HG02623 (cell line): ENCODE measurements around the gene ROBO1.
"Not testable (repeated sequence)": the region's sequence is repeated elsewhere in the genome, so short reads cannot be mapped to it uniquely, and the experiment has no call there.

Source experiments
- ATAC-seq: cut with Tn5 transposase; IDR thresholded peaks from one replicate; pipeline ENCODE4 v1.9.1; 2021; ENCODE audit warnings: moderate library complexity; ENCODE audit not compliant: unreplicated experiment

ROBO1 gene

DNA sequence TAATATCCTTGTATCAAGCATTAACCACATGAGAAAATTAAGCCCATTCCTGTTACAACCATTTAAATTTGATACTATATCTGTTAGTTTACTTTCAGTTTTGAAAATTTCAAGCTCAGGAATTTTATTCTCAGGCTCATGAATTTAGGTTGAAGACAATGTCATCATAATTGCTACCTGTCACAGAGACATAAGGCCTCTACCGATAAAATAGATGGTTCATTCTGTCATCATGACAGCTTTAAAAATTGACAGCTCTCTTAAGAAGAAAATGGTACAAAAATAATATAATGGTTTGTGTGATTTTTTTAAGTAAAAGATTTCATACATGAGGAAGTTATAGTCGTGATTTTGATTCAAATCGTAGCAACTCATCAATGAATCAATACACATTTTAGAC, 1003.2 kb downstream of the ROBO1 start:
- ATAC-seq = no peak

DNA sequence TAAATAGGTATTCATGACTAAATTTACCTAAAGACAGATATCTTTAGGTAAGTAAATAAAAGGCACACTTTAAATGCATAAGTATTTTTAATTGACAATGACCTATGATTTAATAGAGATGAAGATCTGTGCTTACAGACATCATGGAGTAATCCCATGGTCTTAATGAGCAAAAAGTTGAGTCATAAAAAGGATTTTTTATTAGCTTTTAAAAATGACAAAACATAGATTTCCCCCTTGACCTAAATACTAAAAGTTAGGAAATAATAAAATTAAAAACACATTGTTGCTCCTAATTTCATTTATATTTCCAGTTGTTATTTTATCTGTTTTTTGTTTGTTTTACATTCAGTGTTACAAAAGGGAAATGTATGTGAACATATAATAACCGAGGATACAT, 1005.7 kb downstream of the ROBO1 start:
- no peak for ATAC-seq

DNA sequence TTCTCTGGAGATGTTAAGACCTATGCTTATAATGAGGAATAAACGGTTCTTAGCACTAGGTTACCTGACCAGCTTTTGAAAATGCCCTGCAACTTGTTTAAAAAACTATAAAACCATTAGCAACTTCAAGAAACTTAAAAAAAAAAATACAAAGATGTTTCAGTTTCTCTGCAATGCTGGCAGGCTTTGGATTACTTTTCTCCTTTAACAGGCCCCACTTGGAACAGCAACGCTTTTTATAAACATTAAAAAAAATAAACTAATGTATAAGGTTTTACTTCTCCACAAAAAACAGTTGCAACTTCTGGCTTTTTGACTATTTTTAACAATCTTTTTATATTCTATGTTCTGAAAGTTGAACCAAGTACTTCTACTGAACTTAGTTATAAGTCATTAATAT, 1006.7 kb downstream of the ROBO1 start:
- ATAC-seq = no peak

DNA sequence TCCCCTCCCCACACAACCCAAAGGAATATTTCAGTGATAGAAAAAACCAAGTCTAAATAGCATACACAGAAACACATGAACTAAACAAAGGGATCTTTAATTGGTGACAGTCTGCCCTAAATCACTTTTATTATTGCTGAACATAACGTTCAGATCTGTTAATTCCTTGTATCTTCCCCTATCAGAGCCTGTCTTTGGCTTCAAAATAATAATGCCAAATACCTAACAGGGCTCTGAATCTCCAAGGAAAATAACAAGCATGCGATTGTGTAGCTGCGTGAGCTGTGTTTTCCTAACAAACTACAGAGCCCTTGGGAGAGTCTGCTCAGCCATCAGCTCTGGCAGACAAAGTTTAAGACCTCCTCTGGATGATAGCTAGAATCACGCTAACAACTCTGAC, 1010.1 kb downstream of the ROBO1 start:
- ATAC-seq = no peak

DNA sequence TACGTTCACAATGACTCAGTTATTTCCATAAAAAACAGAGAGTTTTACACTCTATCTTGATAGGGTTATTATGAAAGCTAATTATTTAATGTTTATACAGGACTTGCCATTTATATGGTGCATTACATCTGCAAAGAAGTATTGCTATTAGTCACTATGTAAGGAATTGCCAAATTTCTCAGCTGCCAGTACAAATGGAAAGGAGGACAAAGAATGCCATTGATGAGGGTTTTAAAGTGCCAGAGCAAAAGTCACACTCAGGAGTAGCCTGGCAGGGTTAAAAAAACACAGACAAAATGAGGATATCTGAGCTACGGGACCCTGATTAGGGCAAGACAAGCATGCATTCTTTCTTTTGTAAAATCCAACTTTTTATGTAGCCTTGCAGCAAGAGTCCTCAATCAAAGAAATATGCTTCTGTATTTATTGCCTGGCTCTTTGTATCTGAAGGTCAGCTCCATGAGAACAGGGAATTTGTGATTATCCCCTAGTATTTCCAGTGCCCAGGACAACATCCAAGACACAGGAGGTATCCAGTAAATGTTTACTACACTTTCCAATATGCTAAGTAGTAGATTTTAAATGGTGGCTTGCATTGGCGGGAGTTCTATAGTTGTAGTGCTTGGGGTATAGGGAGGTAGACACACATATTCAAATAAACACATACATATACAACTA, 1013.6 kb downstream of the ROBO1 start:
- ATAC-seq = no peak

DNA sequence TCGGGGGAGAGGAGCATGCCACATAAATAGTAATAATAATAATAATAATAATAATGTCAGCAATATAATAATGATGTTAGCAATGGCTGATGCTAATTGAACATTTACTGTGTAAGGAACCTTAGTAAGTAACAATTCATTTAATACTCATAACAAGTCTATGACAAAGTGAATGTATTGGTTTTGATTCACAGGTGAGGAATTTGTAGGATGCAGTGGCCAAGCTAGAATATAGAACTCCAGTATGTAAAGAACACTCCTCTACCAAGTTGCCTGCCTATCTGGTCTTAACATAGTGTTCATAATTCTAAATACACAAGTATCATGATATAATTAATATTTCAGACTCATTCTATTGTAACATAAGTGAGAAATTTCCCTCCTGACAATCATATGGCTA, 1016.5 kb downstream of the ROBO1 start:
- no peak for ATAC-seq

DNA sequence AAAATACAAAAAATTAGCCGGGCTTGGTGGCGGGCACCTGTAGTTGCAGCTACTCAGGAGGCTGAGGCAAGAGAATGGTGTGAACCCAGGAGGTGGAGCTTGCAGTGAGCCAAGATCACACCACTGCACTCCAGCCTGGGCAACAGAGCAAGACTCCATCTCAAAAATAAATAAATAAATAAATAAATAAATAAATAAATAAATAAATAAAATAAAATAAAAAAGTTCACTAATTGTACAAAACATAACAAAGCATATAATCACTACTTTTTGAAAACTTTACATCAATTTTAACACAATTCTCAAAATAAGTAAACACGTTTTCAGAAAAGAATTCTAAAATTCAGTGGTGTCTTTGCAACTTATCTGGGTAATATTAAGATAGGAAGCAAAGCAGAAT, 1017.5 kb downstream of the ROBO1 start:
- ATAC-seq = not testable (repeated sequence)

DNA sequence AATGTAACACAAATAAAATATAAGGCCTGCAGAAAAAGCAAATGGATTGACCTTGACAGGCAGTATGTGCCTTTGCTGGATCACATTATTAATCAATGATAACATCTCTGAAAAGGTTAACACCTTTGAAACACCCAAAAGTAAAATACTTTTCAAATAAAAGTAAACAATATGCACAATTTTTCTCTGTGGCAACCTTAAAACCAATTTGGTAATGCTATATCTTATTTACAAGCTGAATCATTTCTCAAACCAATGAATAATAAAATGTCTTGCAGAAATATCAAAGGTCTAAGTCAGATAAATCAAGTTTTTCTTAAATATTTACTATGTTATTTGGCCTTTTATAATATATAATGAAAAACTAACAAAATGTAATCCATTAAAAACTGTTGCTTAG, 1018.7 kb downstream of the ROBO1 start:
- no peak for ATAC-seq

DNA sequence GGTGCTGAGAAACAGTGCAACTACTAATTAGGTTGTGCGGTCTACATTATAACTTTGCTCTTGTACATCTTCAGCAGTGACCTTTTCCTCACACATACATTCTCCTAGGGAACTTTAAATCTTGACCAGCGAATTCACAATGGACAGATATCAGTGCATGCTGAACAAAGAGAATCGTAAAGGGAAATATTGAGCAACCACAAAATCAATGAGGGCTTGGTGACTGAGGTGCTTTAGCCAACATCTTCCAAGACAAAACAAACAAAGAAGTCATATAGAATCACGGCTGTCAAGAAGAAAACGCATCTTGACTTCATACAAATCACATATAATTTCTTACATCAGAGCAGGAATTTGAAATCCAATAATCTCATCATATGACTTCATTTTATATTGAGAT, 1022.0 kb downstream of the ROBO1 start:
- no peak for ATAC-seq

DNA sequence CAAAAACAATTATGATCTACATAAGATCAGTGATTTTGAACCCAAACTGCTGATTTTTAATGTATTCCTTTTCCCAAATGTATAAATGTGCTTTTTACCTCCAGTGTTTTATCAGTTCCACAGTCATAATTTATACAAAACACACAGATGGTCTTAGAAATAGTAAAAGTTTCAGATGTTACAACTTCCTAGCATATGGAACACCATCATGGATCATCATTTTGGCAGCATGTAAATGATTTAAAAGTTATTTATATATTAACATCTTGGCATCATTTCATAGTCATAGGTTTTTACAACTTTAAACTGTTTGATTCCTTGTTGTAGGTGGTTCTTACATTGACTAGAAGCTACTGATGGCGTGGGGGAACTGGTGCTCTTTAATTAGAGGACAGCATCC, 1025.3 kb downstream of the ROBO1 start:
- no peak for ATAC-seq

DNA sequence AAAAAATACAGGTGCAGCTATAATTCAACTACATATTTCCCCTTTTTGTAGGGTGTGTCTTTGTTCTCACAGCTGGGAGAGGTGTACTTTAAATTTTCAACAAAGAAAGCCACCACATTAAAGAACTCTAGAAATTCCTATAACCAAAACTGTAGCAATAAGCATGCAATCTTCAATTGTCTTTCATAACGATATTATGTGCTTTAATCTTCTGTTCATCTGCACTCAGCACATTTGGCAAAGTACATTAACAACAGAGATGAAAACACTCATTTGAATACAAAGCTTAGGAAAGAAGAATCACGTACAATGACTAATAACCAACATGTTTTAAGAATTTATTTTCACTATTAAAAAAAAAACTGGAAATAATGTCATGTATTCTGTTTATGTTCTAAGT, 1025.8 kb downstream of the ROBO1 start:
- no peak for ATAC-seq

DNA sequence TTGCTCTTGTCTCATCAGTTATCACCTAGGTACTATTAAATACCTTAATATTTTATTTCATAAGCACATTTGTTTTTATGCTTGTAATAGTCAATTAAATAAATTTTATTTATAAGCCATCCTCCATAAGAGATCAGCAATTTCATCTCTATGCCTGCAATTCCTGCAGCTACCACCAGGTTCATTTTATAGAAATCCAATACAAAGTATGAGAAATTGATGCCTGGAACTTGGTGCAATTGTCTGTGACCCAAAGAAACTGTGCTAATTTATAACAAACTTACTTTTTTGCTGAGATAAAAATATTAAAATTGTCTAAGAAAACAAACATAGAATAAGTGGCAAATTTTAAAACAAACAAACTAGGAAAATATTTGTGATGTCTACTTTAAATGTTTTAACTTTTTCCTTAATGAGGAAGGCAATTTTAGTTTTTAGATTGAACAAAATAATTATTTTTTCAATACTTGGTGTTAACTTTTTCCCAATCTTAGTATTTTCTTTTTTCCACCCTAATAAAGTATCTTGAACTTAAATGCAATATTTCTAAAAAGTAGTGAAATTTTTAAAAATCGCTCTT, 1026.6 kb downstream of the ROBO1 start:
- ATAC-seq = no peak

DNA sequence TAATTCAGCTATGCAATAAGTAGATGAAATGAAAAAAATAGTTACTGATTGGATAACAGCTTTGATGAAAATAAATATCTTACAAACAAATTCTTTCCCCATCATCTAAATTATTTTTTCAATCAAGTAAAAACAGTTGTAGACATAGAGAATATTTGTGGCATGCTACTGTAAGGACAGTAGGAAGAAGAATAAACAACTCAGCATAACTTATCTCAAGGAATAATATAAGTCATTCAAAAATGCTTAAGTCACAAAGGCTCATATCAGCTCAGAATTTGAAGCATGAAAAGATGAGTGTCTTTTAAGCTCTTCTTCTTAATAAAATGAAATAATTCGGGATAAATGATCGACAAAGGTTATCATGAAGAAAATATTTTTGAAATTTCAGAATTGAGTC, 1029.0 kb downstream of the ROBO1 start:
- no peak for ATAC-seq

DNA sequence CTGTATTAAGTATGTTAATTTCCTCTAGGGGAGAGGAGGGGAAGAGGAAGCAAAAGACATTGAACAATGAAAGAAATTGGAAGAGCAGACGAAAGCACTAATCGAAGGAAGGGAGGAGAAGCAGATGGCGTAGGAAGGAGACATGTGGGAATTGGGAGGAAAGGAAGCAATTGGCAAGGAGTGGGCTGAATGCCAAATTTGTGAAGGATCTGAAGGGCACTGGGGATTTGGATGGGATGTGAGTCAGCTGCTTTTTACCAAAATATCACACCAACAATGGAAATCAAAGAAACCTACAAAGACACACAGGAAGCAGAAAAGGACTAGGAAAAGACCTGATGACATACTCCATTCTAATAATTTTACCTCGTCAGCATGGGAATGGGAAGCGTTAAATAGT, 1029.8 kb downstream of the ROBO1 start:
- ATAC-seq = no peak

DNA sequence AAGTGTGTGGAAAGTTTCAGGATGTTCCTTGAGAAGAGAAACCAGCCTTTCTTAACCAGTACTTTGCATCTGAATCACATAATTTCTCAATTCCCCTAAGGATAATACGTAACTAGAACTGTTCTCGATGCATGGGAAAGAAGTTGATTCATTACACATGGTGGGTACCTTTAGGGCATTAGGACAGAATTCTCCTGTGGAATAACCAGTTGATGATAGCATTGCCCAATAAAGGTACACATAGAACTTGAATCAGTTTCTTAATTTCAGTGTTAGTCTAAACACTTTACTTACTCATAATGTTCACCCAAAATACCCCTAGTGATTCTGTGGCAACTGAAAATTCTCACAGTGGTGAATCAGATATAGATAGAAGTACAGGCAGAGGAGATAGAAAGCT, 1030.9 kb downstream of the ROBO1 start:
- no peak for ATAC-seq

DNA sequence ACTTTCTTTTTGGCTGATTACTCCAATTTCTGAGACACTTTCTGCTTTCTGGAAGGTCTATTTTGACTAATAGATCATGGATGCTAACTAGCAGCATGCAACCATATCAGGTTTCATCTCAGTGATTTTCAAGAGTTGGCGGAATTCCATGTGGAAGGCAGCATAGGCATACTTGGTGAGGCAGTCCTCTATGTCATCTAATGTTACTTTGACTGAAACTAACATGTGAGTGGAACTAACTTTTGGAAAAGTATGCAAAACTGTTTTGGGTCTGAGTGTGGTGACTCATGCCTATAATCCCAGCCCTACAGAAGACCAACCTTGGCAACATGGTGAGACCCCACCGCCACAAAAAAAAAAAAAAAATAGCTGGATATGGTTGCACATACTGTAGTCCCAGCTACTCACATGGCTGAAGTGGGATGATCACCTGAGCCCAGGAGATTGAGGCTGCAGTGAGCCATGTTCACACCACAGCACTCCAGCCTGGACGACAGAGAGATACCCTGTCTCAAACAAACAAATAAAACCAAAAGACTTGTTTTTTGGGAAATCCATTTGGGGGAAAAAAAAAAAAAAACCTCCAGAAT, 1033.7 kb downstream of the ROBO1 start:
- ATAC-seq = no peak

DNA sequence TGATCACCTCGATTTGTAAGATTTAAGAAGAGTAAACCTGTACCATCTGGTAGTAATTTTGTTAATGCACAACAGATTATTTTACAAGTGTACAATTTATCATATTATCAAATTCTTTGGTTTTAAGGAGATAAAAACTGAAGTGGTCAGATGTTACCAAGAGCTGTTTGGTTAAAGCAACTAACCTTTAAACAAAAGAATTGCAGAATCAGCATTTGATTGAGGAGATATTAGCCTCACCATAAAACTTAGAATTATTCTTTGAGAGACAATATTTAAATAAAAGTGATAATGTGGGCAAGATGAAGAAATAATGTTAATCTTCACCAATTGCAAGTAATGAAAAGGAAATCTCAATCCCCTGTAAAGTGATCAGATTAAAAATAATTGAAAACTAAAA, 1034.9 kb downstream of the ROBO1 start:
- ATAC-seq = no peak

DNA sequence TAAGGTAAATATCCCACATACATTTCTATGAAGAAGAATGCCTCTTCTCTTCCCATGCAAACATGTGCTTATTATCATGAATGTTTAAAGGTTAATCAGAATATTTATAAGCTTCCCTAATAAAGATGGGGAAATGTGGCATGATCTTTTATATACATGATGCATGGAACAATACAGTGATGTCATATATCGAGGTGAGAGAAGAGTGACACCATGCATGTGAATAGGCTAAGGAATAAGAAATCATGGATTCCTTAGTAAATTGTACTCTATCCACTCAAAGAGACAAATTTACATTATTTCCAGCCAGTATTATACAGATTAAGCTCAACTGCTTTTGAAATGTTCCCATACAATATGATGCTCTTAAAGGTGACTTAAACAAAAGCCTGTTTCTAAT, 1035.3 kb downstream of the ROBO1 start:
- no peak for ATAC-seq

DNA sequence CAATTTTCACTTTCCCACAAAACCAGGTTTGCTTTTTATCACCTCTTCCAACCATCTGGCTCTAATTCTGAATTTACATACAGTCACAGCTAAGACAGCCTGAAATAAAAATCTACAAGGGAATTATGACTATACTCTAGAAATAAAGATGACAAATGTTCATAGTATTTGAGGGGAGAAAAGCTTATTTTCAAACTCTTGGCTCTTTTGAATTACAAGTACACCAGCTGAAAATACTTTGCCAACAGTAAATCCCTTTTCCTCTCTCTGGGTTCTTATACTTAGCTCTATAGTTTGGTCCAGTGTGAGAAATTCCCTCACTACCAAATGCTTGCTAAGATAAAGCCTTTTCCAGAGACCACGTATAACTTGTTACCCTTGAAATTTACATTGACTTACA, 1037.9 kb downstream of the ROBO1 start:
- no peak for ATAC-seq

DNA sequence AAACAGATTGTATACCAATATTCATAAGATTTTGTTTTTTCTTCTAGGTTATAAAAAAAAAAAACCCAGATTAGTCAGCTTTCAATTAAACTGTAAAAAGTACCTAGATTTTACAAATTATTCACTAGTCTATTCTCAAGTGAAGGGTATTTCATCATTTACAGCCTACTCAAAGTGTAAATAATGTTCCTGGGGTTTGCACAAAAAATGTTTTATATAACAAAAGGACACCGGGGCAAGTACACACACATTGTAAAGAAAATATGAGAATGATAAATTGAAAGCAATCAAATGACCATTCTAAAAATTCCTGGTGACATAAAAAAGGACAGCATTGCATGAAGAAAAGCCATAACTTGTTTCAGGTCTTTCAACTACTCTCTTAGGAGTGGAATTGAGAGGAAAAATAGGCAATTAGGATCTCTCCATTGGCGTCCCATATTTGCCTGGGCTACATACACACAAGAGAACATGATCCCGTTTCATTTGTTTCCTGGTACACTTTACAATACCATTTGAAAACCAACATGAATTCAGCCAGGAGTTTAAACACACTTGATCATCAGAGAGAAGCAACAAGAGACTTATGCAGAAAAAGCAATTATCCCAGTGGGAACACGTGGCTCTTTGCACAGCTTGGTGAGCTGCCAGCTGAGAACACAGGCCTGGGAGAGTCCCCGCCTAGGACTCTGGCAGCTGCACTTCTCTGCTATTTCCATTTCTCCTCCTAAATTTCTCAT, 1039.2 kb downstream of the ROBO1 start:
- ATAC-seq = no peak

DNA sequence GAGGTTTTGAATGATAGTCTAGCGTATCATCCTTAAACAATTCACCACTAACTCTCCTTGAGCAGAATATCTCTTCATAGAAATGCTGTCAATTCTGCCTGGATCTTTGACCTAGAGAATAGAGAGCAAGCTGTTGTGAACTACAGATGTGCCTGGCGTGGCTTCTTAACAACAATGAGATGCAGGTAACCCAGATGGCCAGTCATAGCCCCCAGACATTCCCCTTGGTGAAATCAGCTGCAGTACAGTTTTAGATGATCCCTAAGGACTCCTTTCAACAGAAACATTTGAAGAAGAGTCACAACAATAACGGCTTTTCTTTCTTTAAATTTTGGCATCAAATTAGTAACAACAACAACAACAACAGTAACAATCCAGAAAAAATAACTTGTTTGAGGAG, 1041.3 kb downstream of the ROBO1 start:
- no peak for ATAC-seq

DNA sequence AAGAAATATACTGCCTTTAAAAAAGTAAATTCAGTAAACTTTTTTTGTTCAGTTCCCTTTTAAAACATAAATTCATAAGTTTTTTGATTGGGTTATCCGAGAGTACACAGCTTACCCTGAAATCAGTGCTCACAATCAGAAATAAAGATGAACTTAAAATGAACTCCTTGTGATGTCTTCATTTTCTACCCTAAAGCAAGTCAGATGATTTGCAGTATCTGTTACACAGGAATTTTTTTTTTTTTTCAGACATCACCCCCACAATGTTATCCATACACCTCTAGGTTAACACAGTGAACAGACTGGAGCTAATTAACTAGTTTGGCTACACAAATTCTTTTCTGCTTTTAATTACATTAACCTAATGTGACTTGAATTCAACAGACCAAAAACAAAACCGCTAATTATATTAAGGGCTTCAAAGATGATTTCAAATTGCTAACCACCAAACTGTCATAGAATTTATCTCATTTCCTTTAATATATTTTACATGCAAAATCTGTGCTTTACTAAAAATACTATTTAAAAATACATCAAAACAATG, 1042.0 kb downstream of the ROBO1 start:
- ATAC-seq = no peak
